ENCODE measurements around the gene CLDN24. TPM values are rescaled to one million over a fixed set of nuclear protein-coding genes. Genes with fewer than 3 reads are reported as not detected.

CLDN24 gene
- total RNA-seq, 1 donor, result not detected

DNA sequence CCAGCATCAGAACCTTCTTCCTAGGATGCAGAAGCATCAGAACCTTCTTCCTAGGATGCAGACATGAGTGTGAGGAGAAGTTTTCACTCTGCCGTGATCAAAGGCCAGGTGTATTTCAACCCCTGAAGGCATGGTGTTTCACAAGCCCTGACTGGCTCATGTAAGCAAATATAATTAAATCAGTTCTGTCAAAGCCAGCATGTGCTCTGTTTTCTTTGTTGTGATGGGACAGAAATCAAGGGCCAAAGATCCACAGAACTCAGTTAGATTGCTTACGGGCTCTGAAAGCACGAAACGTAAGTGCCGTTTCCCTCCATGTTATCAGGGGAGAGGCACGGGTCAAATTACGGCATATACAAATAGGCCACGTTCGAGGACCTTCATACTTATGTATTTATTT, 32.0 kb upstream of the CLDN24 start:
- Histone ChIP-seq H4K20me1 (ENCODE audit: insufficient read depth, low read length) (no peaks in the 10 kb centered on the region), H3K4me3 (ENCODE audit: insufficient read depth, low read length) (no peak overlapping the region), H3K9me3 (ENCODE audit: low read depth, low read length) (no peaks in the 10 kb centered on the region), H3K79me2 (ENCODE audit: insufficient read depth, low read length) (no peaks in the 10 kb centered on the region), H3K36me3 (ENCODE audit: insufficient read depth, low read length) (no peaks in the 10 kb centered on the region), H2AFZ (ENCODE audit: low read length) (no peak overlapping the region), H3K27me3 (ENCODE audit: insufficient read depth, low read length) (no peaks in the 10 kb centered on the region), H3K4me2 (ENCODE audit: insufficient read depth, low read length) (no peak overlapping the region), H3K4me1 (ENCODE audit: insufficient read depth, low read length) (peaks cover 19% of the 10 kb centered on the region), H3K27ac (ENCODE audit: low read depth, low read length) (no peak overlapping the region)
- no peak for DNase-seq (ENCODE audit: insufficient read length, low spot score, missing footprints)
- TF ChIP-seq, protein P1, sequence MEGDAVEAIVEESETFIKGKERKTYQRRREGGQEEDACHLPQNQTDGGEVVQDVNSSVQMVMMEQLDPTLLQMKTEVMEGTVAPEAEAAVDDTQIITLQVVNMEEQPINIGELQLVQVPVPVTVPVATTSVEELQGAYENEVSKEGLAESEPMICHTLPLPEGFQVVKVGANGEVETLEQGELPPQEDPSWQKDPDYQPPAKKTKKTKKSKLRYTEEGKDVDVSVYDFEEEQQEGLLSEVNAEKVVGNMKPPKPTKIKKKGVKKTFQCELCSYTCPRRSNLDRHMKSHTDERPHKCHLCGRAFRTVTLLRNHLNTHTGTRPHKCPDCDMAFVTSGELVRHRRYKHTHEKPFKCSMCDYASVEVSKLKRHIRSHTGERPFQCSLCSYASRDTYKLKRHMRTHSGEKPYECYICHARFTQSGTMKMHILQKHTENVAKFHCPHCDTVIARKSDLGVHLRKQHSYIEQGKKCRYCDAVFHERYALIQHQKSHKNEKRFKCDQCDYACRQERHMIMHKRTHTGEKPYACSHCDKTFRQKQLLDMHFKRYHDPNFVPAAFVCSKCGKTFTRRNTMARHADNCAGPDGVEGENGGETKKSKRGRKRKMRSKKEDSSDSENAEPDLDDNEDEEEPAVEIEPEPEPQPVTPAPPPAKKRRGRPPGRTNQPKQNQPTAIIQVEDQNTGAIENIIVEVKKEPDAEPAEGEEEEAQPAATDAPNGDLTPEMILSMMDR (IDR thresholded peaks at IDR 0.05; ENCODE audit: extremely low read depth, low read depth, low read length), result no peak

DNA sequence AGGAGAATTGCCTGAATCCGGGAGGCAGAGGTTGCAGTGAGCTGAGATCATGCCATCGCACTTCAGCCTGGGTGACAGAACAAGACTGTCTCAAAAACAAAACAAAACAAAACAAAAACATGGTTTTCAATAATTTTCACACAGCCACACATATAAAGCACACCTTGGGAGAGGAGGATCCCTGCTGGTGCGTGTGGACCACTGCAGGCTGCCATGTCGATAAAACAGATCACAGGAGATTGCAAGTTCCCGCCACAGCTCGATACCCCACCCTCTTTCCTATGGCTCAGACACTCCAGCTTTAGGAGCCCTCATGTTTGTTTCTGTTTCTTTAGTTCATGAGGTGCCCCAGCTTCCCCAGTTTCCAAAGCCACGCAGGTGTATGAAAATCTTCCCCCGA, 31.3 kb upstream of the CLDN24 start:
- Histone ChIP-seq H3K36me3 (ENCODE audit: insufficient read depth, low read length) (no peaks in the 10 kb centered on the region), H2AFZ (ENCODE audit: low read length) (no peak overlapping the region), H3K4me2 (ENCODE audit: insufficient read depth, low read length) (no peak overlapping the region), H3K79me2 (ENCODE audit: insufficient read depth, low read length) (no peaks in the 10 kb centered on the region), H3K9me3 (ENCODE audit: low read depth, low read length) (no peaks in the 10 kb centered on the region), H3K27me3 (ENCODE audit: insufficient read depth, low read length) (no peaks in the 10 kb centered on the region), H4K20me1 (ENCODE audit: insufficient read depth, low read length) (no peaks in the 10 kb centered on the region), H3K4me3 (ENCODE audit: insufficient read depth, low read length) (no peak overlapping the region), H3K4me1 (ENCODE audit: insufficient read depth, low read length) (peaks cover 21% of the 10 kb centered on the region), H3K27ac (ENCODE audit: low read depth, low read length) (no peak overlapping the region)
- DNase-seq (ENCODE audit: insufficient read length, low spot score, missing footprints), result no peak
- TF ChIP-seq, protein P1 (IDR thresholded peaks at IDR 0.05; ENCODE audit: extremely low read depth, low read depth, low read length), result no peak

DNA sequence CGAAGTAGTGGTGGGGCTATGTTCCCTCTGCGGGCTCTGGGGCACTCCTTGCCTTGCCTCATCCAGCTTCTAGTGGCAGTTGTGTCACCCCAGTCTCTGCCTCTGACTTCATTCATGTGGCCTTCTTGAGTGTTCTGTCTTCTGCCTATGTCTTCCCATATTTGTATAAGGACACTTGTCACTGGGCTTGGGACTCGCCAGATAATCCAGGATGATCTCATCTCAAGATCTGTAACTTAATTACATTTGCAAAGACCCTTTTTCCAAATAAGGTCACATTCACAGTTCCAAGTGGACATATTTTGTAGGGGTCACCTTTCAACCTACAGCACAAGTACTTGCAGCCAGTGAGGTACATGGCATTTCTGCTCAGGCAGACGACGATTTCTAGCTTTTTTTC, 30.3 kb upstream of the CLDN24 start:
- no peak overlapping the region for H2AFZ ChIP-seq (ENCODE audit: low read length)
- H3K4me1 ChIP-seq (ENCODE audit: insufficient read depth, low read length), result peaks cover 29% of the 10 kb centered on the region
- no peaks in the 10 kb centered on the region for H3K27me3 ChIP-seq (ENCODE audit: insufficient read depth, low read length)
- no peak for DNase-seq (ENCODE audit: insufficient read length, low spot score, missing footprints)
- H3K4me2 ChIP-seq (ENCODE audit: insufficient read depth, low read length), result no peak overlapping the region
- H3K9me3 ChIP-seq (ENCODE audit: low read depth, low read length), result no peaks in the 10 kb centered on the region
- TF ChIP-seq, protein P1 (IDR thresholded peaks at IDR 0.05; ENCODE audit: extremely low read depth, low read depth, low read length), result no peak
- H3K36me3 ChIP-seq (ENCODE audit: insufficient read depth, low read length), result no peaks in the 10 kb centered on the region
- H3K27ac ChIP-seq (ENCODE audit: low read depth, low read length), result no peak overlapping the region
- H4K20me1 ChIP-seq (ENCODE audit: insufficient read depth, low read length), result no peaks in the 10 kb centered on the region
- H3K4me3 ChIP-seq (ENCODE audit: insufficient read depth, low read length), result no peak overlapping the region
- H3K79me2 ChIP-seq (ENCODE audit: insufficient read depth, low read length), result no peaks in the 10 kb centered on the region

DNA sequence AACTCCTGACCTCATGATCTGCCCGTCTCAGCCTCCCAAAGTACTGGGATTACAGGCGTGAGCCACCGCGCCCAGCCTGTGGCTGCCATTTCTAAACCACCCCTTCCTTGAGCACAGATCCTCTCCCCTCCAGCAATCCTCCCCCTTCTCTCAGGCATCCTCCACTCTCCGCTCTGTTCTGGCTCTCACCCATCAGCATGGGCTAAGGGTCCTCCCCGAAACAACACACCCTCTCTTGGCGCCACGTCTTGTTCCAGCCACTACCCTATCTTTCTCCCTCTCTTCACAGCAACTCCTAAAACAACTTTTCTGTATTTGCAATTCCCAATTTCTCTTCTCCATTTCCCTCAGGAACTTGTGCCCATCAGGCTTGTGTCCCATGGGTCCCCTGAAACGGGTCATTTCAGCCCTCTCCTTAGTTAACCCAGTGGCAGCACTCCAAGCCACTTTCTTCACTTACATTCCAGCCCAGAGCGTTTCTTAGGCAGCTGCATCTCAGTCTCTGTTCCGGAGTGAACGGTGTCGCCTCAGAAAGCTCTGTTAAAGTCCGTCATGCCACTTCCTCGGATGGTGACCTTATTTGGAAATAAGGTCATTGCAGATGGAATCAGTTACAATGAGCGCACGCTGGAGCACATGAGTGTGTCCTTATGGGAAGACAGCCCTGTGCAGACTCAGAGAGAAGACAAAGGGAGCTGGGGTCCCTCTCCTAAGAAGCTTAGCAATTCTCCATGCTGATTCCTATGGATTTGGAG, 28.3 kb upstream of the CLDN24 start:
- Histone ChIP-seq H2AFZ (ENCODE audit: low read length) (no peak overlapping the region), H3K4me3 (ENCODE audit: insufficient read depth, low read length) (no peak overlapping the region), H3K4me1 (ENCODE audit: insufficient read depth, low read length) (peaks cover 24% of the 10 kb centered on the region), H3K27ac (ENCODE audit: low read depth, low read length) (no peak overlapping the region), H3K27me3 (ENCODE audit: insufficient read depth, low read length) (no peaks in the 10 kb centered on the region), H4K20me1 (ENCODE audit: insufficient read depth, low read length) (no peaks in the 10 kb centered on the region), H3K36me3 (ENCODE audit: insufficient read depth, low read length) (no peaks in the 10 kb centered on the region), H3K79me2 (ENCODE audit: insufficient read depth, low read length) (no peaks in the 10 kb centered on the region), H3K9me3 (ENCODE audit: low read depth, low read length) (no peaks in the 10 kb centered on the region), H3K4me2 (ENCODE audit: insufficient read depth, low read length) (no peak overlapping the region)
- DNase-seq (ENCODE audit: insufficient read length, low spot score, missing footprints), result no peak
- TF ChIP-seq, protein P1 (IDR thresholded peaks at IDR 0.05; ENCODE audit: extremely low read depth, low read depth, low read length), result no peak

All from osteoblast (primary cell).